NK-92 treated with Interleukin-12 subunit alpha and Interleukin-12 subunit beta, amount 100 ng/mL, for 24 hours (cell line): ENCODE data around the gene KPTN.

Experiments
- DNase-seq: peaks from one replicate; lab custom pipeline; 2025; lab: John Stamatoyannopoulos, UW

KPTN gene

DNA sequence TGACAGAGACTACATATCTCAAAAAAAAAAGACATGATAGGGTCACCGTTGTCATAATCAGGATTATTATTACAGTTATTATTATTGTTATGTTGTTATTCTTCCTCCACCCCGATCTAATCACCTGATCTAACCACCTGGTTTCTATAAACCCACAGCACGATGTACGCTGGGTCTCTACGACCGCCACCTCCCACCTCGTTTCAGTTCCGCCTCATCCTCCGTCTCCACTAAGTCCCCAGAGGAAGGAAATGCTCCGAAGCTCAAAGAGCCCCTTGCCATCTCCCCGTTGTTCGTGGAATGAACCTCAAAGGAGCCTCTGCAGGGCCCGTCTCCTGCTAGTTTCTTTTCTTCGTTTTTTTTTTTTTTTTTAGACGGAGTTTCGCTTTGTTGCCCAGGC is 48.8 kb downstream of the KPTN start:
- DNase-seq = no peak

DNA sequence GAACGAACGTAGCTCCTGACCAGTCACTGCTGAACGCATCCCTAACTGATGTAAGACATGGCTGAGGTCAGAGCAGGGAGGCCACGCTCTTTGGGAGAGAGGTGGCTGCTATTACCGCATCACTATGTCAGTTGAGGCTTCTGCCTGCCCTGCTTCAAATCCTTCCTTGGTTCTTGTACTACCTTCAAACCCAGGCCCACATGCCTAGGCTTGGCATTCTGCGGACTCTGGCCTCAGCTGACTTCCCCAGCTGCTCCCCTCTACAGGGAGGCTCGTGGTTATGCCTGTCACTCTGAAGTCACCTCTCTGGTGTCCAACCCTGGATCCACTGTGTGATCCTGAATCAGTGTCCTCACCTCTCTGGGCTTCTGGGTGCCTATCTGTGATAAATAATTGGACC is 49.9 kb downstream of the KPTN start:
- DNase-seq = no peak

DNA sequence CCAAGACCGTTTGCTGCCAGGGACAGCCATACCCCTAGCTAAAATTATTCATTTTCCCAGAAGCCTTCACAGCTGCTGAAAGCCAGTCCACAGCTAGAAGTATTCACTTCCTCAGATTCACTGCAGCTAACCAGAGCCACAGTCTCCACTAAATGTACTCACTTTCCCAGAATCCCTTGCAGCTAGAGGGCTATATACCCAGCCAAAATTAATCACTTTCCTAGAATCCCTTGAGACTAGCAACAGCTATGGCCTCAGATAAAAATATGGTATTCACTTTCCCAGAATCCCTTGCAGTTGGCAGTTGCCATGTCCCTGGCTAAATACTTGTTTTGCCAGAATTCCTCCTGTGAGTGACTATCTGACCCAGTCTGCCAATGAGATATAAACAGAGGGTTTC is 50.9 kb downstream of the KPTN start:
- DNase-seq = no peak

DNA sequence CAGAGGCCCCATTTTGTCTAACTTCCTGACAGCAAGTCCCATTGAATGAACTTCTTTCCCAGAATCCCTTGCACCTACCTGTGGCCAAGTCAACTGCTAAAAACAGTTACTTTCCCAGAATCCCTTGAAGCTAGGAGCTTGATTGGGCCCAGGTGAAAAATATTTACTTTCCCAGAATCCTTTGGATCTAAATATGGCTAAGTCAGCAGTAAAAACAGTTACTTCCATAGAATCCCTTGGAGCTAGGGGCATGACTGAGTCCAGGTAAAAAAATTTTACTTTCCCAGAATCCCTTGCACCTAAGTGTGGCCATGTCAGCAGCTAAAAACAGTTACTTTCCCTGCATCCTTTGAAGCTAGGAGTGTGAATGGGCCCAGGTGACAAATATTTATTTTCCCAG is 51.5 kb downstream of the KPTN start:
- no peak for DNase-seq

DNA sequence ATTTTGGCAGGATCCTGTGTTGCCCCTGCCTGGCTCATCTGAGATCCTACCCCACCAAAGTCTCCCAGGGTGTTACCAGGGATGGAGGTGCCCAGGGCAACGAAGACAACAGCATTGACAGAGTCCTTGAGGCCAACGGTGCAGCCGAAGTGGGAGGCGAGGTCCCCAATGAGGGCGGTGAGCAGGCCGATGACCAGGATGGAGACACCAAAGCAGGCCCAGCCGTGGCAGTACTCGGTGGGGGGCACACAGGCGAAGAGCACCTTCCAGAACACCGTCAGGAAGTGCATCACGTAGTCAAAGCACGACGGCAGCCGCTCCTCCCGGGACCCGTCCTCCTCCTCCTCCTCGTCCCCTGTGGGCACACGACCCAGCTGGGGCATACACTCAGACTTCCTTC is 51.9 kb downstream of the KPTN start:
- no peak for DNase-seq

DNA sequence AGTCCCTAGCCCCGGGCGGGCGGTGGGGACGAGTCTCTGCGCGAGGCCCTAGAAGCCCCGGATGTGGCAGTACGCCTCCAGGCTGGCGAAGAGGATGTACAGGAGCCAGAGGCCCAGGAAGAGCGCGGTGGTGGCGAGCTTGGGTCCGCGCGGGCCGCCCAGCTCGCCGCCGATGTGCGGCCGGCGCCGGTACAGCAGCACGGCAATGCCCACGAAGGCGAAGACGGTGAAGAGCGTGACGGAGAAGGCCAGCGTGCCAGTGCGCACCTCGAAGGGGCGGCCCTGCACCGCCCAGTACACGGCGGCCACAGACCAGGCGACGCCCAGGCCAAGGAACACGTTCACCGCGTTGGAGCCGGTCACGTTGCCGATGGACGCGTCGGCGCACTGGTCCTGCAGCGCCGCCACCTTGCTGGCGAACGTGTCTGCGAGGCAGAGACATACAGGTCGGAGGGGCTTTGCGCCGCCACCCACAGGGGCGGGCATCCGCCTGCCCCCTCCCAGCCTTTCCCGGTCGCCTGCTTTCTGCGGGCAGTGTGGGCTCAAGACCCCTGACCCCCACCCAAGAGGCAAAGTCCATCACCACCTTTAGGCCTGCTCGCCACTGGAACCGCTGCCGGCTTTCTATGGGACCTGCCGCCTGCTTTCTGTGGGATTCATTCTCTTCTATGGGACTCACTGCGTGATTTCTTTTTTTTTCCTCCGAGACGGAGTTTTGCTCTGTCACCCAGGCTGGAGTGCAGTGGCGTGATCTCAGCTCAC is 53.8 kb downstream of the KPTN start:
- no peak for DNase-seq

DNA sequence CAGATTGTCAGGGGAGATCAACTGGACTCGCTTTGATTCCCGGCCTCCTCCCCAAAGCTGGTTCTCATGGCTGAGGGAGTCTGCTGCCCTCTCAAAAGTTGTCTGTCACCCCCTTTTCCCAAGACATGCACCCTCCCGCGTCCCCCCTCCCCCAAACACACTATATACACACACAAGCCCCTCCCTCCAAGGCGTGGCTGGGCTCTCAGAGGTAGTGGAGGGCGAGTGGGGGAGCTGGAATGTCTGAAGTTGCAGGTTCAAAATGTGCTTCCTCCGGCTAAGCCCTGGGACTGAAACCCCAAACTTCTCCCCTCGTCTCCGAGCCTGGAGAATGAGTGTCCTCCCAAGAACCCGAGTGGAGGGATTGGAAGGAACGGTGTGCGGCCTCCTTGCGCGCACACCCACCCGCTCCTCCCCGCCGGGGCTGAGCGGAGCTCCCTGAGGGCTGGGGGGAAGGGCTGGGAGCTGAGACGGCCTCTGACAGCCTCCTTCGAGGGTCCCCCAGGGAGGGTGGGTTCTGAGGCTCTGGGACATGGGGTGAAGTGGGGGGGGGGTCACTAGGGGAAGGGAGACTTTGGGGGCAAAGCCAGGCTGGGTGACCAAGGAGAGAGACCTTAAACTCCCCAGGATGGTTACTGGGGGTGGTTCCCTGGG is 54.8 kb downstream of the KPTN start:
- no peak for DNase-seq

DNA sequence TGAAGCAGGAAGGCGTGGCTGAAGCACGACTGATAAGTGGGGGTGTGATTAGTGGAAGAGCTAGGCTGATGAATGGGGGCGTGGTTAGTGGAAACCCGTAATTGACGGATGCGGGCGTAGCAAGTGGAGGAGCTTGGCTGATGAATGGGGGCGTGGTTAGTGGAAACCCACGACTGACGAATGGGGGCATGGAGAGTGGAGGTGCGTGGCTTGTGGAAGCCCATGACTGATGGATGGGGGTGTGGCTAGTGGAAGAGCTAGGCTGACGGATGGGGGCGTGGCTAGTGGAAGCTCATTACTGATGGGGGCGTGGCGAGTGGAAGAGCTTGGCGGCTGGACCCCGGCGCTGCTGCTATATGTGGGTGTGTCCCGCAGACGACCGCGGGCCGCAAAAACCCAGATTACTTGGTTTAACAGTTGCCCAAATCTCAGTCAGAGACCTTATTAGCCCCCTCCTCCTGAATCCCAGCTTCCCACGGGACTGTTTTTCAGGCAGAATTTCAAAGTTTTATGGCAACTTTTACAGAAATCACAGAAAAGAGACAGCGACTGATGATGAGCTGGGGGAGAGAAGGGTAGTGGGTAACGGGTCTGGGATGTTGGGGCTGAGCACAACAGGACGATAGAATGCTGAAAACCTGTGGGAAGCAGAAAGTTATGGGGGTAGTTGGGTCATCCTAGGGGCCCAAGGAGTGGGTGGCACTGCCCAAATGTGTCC is 55.7 kb downstream of the KPTN start:
- DNase-seq = peak; percentile 64

DNA sequence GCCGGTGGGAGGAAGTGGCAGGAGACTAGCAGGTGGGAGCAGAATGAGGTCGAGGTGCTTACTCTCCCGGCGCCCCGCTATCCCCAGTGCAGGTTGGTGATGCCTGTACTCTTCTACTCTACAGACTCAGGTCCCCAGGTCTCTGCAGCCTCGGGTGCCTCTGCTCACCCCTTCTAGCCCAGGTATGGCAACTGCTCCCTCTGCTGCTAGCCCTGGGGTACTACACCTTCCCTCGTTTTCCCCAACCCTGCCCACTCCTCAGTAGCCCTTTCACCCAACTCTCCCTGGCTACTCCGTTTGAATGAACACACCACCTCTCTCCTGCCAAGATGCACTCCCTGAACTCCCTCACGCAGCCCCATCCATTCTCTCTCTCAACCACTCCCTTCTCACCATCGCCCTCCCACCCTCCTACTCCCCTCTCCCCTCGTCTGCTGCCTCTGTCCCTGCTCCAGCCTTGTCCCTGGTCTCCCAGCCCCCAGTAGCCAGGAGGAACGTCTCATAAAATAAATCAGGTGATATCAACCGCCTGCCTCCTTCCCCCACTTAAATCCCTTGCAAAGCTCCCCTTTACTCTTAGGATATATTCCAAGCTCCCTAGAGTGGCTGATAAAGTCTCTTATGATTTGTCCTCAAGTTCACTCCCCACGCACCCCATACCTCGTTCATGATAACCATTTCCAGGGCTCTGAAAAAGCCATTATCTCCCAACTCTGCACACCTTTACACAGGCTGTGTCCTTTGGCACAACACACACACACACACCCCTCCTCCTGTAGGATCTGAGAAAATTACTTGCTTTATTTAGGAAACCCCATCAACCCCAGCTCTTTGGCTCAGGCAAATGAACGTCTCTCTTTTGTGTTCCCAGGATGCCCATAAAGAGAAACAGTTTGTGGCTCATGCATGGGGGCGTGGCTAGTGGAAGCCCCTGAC is 56.5 kb downstream of the KPTN start:
- no peak for DNase-seq
